Measurements from ENCODE around the gene ACVRL1. TPM values are rescaled to one million over a fixed set of nuclear protein-coding genes. Genes with fewer than 3 reads are reported as not detected.

Gene ACVRL1
- total and polyA plus RNA-seq, 10 of the 15 experiments (the other 5 are each of a cell fraction or from before 2014, with no cell fraction given), result not detected

DNA sequence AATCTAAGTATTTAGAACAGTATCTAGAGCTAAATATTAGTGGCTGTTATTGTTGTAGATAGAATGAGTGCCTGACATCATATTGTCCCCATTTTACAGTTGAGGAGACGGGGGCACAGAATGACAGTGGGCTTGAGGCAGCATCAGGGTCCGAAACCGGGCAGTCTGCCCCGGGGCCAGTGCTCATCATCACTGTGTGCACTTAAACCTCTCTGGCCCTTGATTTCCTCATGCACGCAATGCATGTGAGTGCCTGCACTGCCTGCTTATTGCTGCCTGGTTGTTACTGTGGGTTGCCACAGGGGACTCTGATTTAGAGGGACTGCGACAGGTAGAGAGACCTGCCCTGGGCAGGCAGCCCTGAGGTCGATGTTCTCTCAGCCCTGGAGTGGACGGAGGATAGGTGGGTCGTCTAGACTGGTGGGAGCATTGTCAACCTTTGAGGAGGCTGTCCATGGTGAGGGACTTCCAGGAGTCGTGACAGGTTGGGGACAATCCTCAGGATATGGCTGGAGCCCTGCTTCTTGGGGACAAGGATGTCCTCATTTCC is 9.8 kb downstream of the ACVRL1 start:
- Histone ChIP-seq H2AFZ (ENCODE audit: control insufficient read depth, low read depth, low read length) (no peak overlapping the region), H3K4me3 (no peak overlapping the region), H3K4me1 (ENCODE audit: control insufficient read depth, insufficient read depth, low read length) (peaks cover 4% of the 10 kb centered on the region), H3K27me3 (replicated peaks in 1 of 2; ENCODE audit: control insufficient read depth in 2 of 2, insufficient read depth in 2 of 2, low read length in 1 of 2) (no peaks in the 10 kb centered on the region; a peak in 1 of 4 replicates), H4K20me1 (ENCODE audit: control insufficient read depth, insufficient read depth) (no peaks in the 10 kb centered on the region), H3K9me3 (replicated peaks; ENCODE audit: control insufficient read depth, insufficient read depth, low read length) (no peaks in the 10 kb centered on the region), H3K79me2 (ENCODE audit: control insufficient read depth, insufficient read depth, low read length) (no peaks in the 10 kb centered on the region), H3K9ac (ENCODE audit: control insufficient read depth, insufficient read depth, low read length) (no peak overlapping the region), H3K4me2 (ENCODE audit: control insufficient read depth, insufficient read depth) (no peak overlapping the region), H3K36me3 (ENCODE audit: control insufficient read depth in 2 of 2, insufficient read depth in 2 of 2, low read length in 1 of 2) (no peaks in the 10 kb centered on the region), H3K27ac (ENCODE audit: control insufficient read depth, insufficient read depth) (no peak overlapping the region)
- DNase-seq (ENCODE audit: low read depth, low spot score) (no peak), ATAC-seq (no peak), FAIRE-seq (no peak)
- SMC1A ChIA-PET (ENCODE audit: uncharacterized antibody, unreplicated experiment), result no interaction called here
- CTCF ChIA-PET, result interaction anchor here (1.3 kb wide), 1 partner anchor 9 kb away, joined by 3 read pairs; no protein-coding TSS in a partner anchor
- POLR2A ChIA-PET, result no interaction called here
- WGBS (ENCODE audit: insufficient coverage, insufficient replicate concordance, low lambda C conversion rate, missing lambda C conversion rate), result 26% methylated on average over 10 of the region's 10 CpGs
- RAD21 ChIA-PET (ENCODE audit: unreplicated experiment), result no interaction called here
- BruUV-seq (replicated peaks), result no TSS peak
- intact Hi-C loops (cut with micrococcal nuclease; ENCODE audit: unreplicated experiment) (no loop called here), in situ Hi-C loops (cut with MboI) (no loop called here)
- TF ChIP-seq YBX1 (IDR thresholded peaks at IDR 0.05) (no peak), SRF (IDR thresholded peaks at IDR 0.05; ENCODE audit: low read depth in 2 of 2, low read length in 2 of 2) (no peak), ZNF687 (IDR thresholded peaks at IDR 0.05) (no peak), KAT2A (conservative IDR thresholded peaks at IDR 0.05; ENCODE audit: control insufficient read depth, low read depth, low read length) (no peak), ATF3 (IDR thresholded peaks at IDR 0.05; ENCODE audit: borderline replicate concordance, extremely low read depth, low read depth, low read length) (no peak), MEF2A (IDR thresholded peaks at IDR 0.05; ENCODE audit: insufficient read depth, low read depth, low read length) (no peak), SMARCA5 (IDR thresholded peaks at IDR 0.05) (no peak), NR2C1 (IDR thresholded peaks at IDR 0.05) (no peak), LARP7 (IDR thresholded peaks at IDR 0.05) (no peak), ZBTB11 (CRISPR knock-in tag; IDR thresholded peaks at IDR 0.05) (no peak), SREBF2 (IDR thresholded peaks at IDR 0.05; ENCODE audit: low read length) (no peak), CHD1 (IDR thresholded peaks at IDR 0.05; ENCODE audit: low read depth, low read length) (no peak), POLR2AphosphoS2 (IDR thresholded peaks at IDR 0.05; ENCODE audit: low read depth, low read length) (no peak), SIN3A (IDR thresholded peaks at IDR 0.05; ENCODE audit: low read depth, low read length) (no peak)
- TF ChIP-seq, protein P1, sequence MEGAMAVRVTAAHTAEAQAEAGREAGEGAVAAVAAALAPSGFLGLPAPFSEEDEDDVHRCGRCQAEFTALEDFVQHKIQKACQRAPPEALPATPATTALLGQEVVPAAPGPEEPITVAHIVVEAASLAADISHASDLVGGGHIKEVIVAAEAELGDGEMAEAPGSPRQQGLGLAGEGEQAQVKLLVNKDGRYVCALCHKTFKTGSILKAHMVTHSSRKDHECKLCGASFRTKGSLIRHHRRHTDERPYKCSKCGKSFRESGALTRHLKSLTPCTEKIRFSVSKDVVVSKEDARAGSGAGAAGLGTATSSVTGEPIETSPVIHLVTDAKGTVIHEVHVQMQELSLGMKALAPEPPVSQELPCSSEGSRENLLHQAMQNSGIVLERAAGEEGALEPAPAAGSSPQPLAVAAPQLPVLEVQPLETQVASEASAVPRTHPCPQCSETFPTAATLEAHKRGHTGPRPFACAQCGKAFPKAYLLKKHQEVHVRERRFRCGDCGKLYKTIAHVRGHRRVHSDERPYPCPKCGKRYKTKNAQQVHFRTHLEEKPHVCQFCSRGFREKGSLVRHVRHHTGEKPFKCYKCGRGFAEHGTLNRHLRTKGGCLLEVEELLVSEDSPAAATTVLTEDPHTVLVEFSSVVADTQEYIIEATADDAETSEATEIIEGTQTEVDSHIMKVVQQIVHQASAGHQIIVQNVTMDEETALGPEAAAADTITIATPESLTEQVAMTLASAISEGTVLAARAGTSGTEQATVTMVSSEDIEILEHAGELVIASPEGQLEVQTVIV (IDR thresholded peaks at IDR 0.05; ENCODE audit: borderline replicate concordance, partially characterized antibody), result no peak

All from GM12878 (cell line).